Hepatocyte (in vitro differentiated cells): ENCODE results near the gene ADAMTS15. TPM values are rescaled to one million over a fixed set of nuclear protein-coding genes. Genes with fewer than 3 reads are reported as not detected.

Source experiments
- DNase-seq: peaks from one replicate; pipeline ENCODE4 v3.0.0-alpha.2; 2016; ENCODE audit warnings: low spot score
- H2AFZ ChIP-seq: fragments of 200-600 bp; sonication (generic); 2 replicates; pipeline ENCODE4 v1.6.0; 2016; ENCODE audit warnings: antibody characterized with exemption, mild to moderate bottlenecking
- H3K27ac ChIP-seq: fragments of 200-600 bp; sonication (generic); 2 replicates; pipeline ENCODE4 v1.5.1; 2016; ENCODE audit warnings: mild to moderate bottlenecking
- H3K27me3 ChIP-seq: fragments of 200-600 bp; sonication (generic); 2 replicates; pipeline ENCODE4 v1.6.1; 2016
- H3K36me3 ChIP-seq: fragments of 200-600 bp; sonication (generic); replicated peaks from 2 replicates; pipeline ENCODE4 v1.5.1; 2016; ENCODE audit warnings: low read depth; ENCODE audit not compliant: insufficient read depth
- H3K4me1 ChIP-seq: fragments of 200-600 bp; sonication (generic); 2 replicates; pipeline ENCODE4 v1.5.1; 2016; ENCODE audit warnings: mild to moderate bottlenecking, moderate library complexity; ENCODE audit not compliant: insufficient read depth
- H3K4me2 ChIP-seq: fragments of 200-600 bp; sonication (generic); 2 replicates; pipeline ENCODE4 v1.6.0; 2016
- H3K4me3 ChIP-seq: fragments of 200-600 bp; sonication (generic); 2 replicates; pipeline ENCODE4 v1.5.1; 2016; ENCODE audit warnings: mild to moderate bottlenecking
- H3K79me2 ChIP-seq: fragments of 200-600 bp; sonication (generic); 2 replicates; pipeline ENCODE4 v1.6.0; 2017; ENCODE audit warnings: mild to moderate bottlenecking
- H3K9me2 ChIP-seq: fragments of 200-600 bp; sonication (generic); replicated peaks from 2 replicates; pipeline ENCODE4 v1.6.0; 2017; ENCODE audit warnings: mild to moderate bottlenecking; ENCODE audit not compliant: insufficient read depth
- H3K9me3 ChIP-seq: fragments of 200-600 bp; sonication (generic); 2 replicates; pipeline ENCODE4 v1.5.1; 2016; ENCODE audit warnings: low read depth, mild to moderate bottlenecking
- H4K20me1 ChIP-seq: fragments of 200-600 bp; sonication (generic); 2 replicates; pipeline ENCODE4 v1.6.0; 2016; ENCODE audit warnings: mild to moderate bottlenecking; ENCODE audit not compliant: insufficient read depth, poor library complexity, severe bottlenecking
- EZH2 ChIP-seq: fragments of 200-600 bp; sonication (generic); IDR thresholded peaks from 2 replicates; pipeline ENCODE4 v1.6.1; 2016; ENCODE audit warnings: antibody characterized with exemption, mild to moderate bottlenecking, borderline replicate concordance
- EZH2phosphoT487 ChIP-seq: fragments of 200-600 bp; sonication (generic); IDR thresholded peaks from one replicate; pipeline ENCODE4 v1.6.1; 2018; ENCODE audit warnings: antibody characterized with exemption, mild to moderate bottlenecking, low read depth, moderate library complexity; ENCODE audit not compliant: unreplicated experiment, severe bottlenecking
- WGBS: methylation state at CpG from one replicate; pipeline ENCODE4 v1.1.6; 2016; ENCODE audit warnings: low lambda C conversion rate; ENCODE audit errors: missing lambda C conversion rate; 5-methylcytosine and 5-hydroxymethylcytosine counted together
- polyA plus RNA-seq: library from polyadenylated mRNA; unstranded; fragments of >200 nt; fragmentation: Nextera tagmentation; extraction: Ambion mirVana; gene quantifications from 2 replicates; pipeline ENCODE4 v1.2.1, GENCODE V29; 2016
- total RNA-seq: library from RNA; depleted of rRNA; stranded (reverse); fragments of >200 nt; gene quantifications from 2 replicates; pipeline ENCODE4 v1.2.3, GENCODE V29; 2014
- TF ChIP-seq, protein P1 (sequence below): fragments of 200-600 bp; sonication (generic); IDR thresholded peaks from 2 replicates; pipeline ENCODE4 v1.5.1; 2016; ENCODE audit warnings: antibody characterized with exemption, mild to moderate bottlenecking; ENCODE audit not compliant: poor library complexity

The ADAMTS15 gene
- total and polyA plus RNA-seq, 2 experiments from 2014 or later = 4.5 to 14.6 TPM

DNA sequence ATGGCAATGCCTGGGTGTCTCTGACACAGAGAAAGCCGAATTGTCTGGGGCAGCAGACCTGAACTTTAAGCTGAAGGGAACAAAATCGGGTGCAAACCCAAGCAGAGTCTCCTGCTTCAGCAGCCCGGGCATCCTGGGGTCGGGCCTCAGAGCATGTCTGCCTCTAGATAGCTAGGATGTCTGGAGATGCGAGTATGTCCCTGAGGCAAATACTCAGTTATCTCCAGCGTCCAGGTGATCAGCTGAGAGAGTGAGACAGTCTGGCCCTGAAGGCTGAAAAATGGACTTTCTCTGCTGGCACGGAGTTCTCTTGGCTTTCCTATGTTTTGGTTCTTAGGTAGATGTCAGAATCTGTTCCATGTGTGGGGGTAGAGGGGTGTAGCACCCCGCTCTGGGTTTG is 23.3 kb upstream of the ADAMTS15 start:
- no peak for DNase-seq
- Histone ChIP-seq H3K27me3 (peaks cover 62% of the 10 kb centered on the region), H3K27ac (no peak overlapping the region), H3K9me3 (no peaks in the 10 kb centered on the region), H3K36me3 (no peaks in the 10 kb centered on the region), H3K4me2 (no peak overlapping the region), H3K9me2 (no peaks in the 10 kb centered on the region), H3K4me3 (no peak overlapping the region), H3K79me2 (no peaks in the 10 kb centered on the region), H4K20me1 (no peaks in the 10 kb centered on the region), H3K4me1 (peaks cover 11% of the 10 kb centered on the region), H2AFZ (no peak overlapping the region)
- WGBS = 76% methylated on average over 8 of the region's 8 CpGs
- no peak for TF ChIP-seq EZH2phosphoT487
- TF ChIP-seq EZH2 = no peak
- TF ChIP-seq, protein P1, sequence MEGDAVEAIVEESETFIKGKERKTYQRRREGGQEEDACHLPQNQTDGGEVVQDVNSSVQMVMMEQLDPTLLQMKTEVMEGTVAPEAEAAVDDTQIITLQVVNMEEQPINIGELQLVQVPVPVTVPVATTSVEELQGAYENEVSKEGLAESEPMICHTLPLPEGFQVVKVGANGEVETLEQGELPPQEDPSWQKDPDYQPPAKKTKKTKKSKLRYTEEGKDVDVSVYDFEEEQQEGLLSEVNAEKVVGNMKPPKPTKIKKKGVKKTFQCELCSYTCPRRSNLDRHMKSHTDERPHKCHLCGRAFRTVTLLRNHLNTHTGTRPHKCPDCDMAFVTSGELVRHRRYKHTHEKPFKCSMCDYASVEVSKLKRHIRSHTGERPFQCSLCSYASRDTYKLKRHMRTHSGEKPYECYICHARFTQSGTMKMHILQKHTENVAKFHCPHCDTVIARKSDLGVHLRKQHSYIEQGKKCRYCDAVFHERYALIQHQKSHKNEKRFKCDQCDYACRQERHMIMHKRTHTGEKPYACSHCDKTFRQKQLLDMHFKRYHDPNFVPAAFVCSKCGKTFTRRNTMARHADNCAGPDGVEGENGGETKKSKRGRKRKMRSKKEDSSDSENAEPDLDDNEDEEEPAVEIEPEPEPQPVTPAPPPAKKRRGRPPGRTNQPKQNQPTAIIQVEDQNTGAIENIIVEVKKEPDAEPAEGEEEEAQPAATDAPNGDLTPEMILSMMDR = no peak

DNA sequence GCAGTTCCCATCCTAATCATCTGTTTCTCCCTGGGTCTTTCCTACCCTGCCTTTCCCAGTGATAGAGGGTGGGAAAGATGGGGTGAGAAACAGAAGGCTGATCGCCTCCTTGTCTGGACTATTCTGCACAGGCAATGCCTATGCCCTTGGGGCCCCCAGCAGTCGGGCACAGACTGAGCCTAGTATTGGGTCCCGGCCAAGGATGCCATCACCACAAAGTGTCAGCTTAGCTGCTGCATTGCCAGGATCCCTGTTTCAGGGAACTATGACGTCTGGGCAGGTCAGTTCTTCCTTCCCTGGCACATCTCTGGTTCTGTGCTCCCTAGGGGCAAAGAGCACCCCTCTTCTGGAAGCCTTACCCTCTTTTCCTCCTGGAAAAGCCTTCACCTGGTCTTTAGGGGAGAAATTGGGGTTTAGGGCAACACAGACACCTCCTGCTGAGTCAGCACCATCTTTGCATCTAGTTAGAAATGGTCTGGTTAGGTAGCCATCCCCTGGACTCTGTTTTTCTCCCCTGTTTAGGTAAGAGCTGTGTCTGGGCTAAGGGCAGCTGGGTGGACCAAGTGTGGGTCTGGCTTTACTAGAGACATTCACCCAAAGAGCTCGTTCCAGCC is 22.1 kb upstream of the ADAMTS15 start:
- Histone ChIP-seq H3K36me3 (no peaks in the 10 kb centered on the region), H3K27me3 (peaks cover 67% of the 10 kb centered on the region), H3K79me2 (no peaks in the 10 kb centered on the region), H3K4me1 (peaks cover 11% of the 10 kb centered on the region), H4K20me1 (no peaks in the 10 kb centered on the region), H3K4me3 (no peak overlapping the region), H3K27ac (no peak overlapping the region), H3K4me2 (peak overlapping the region; percentile 93), H3K9me2 (no peaks in the 10 kb centered on the region), H3K9me3 (no peaks in the 10 kb centered on the region), H2AFZ (no peak overlapping the region)
- TF ChIP-seq, protein P1 = no peak
- TF ChIP-seq EZH2 = no peak
- no peak for TF ChIP-seq EZH2phosphoT487
- DNase-seq = no peak
- WGBS = 84% methylated on average over 5 of the region's 5 CpGs

DNA sequence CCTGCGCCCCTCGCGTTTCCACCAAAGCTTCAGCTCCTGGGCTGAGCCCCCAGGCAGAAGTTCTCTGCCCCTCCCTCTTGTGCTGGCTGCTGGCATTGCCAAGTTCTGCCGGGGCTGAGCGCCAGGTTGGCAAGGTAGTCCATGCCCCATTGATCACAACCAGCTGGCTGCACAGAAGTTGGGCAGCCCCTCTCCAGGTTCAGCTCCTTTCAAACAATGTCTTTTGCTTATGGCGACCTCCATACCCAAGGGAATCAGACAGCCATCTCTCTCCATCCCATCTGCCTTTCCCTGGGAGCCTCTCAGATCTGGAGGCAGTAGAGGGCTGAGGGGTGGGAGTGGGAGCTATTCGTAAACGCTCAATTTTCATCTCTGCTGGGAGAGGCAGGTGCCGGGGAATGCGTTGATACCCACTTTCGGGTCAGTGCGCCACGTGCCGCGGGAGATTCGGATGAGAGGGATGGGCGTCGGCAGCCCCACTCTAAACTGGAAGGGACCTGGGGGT is 21.6 kb upstream of the ADAMTS15 start:
- TF ChIP-seq EZH2 (no peak), EZH2phosphoT487 (no peak)
- TF ChIP-seq, protein P1 = no peak
- H3K4me3 ChIP-seq = no peak overlapping the region

More for the DNA sequence above, 21.6 kb upstream of the ADAMTS15 start:
- Histone ChIP-seq H3K27me3 (peaks cover 67% of the 10 kb centered on the region), H3K79me2 (no peaks in the 10 kb centered on the region), H3K27ac (no peak overlapping the region), H3K9me3 (no peaks in the 10 kb centered on the region), H3K4me1 (peaks cover 11% of the 10 kb centered on the region), H3K36me3 (no peaks in the 10 kb centered on the region), H2AFZ (no peak overlapping the region), H3K9me2 (no peaks in the 10 kb centered on the region), H3K4me2 (peak overlapping the region; percentile 93), H4K20me1 (no peaks in the 10 kb centered on the region)
- 68% methylated on average over 18 of the region's 18 CpGs for WGBS
- no peak for DNase-seq
